Measurements from ENCODE around the gene AHNAK.

DNA sequence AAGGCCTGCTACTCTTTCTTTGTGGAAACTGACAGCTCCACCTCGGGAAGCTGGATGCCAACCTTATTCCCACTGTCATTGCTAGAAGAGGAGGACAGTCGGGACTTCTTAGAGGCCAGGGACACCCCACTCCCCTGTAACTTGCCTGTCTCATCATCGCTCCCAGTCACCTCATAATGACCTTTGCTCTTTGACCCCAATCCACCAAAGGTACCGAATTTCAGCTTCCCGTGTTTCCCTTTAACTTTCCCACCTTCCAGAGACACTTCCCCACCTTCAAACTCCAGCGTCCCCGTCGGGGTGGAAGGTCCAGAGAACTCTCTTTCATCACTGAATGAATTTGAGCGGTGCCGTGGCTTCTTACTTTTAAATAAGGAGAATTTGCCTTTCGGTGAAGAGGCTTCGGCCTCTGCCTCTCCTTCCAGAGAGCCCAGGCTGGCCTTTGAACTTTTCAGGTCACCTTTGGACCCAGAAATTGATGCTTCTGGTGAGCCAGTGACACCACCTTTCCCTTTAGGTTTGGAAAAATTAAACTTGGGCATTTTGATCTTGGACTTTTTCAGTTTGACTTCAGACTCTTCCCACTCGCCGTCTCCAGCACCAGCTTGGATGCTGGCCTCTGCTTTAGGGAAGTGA is 29.8 kb downstream of the AHNAK start:
- TF ChIP-seq, protein P1, sequence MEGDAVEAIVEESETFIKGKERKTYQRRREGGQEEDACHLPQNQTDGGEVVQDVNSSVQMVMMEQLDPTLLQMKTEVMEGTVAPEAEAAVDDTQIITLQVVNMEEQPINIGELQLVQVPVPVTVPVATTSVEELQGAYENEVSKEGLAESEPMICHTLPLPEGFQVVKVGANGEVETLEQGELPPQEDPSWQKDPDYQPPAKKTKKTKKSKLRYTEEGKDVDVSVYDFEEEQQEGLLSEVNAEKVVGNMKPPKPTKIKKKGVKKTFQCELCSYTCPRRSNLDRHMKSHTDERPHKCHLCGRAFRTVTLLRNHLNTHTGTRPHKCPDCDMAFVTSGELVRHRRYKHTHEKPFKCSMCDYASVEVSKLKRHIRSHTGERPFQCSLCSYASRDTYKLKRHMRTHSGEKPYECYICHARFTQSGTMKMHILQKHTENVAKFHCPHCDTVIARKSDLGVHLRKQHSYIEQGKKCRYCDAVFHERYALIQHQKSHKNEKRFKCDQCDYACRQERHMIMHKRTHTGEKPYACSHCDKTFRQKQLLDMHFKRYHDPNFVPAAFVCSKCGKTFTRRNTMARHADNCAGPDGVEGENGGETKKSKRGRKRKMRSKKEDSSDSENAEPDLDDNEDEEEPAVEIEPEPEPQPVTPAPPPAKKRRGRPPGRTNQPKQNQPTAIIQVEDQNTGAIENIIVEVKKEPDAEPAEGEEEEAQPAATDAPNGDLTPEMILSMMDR (IDR thresholded peaks at IDR 0.05) = no peak
- TF ChIP-seq POLR2A (IDR thresholded peaks at IDR 0.05) = no peak
